ENCODE data around the gene SLC25A47. TPM values are rescaled to one million over a fixed set of nuclear protein-coding genes. Genes with fewer than 3 reads are reported as not detected.
A peak's percentile ranks its signal among the peaks of the same experiment; 100 is the strongest.

SLC25A47 gene
- polyA plus RNA-seq, 3 donors, result not detected

- Histone ChIP-seq H3K4me1 (ENCODE audit: control insufficient read depth in 1 of 2, insufficient read depth in 2 of 2, low read length in 2 of 2) (no peaks in the 10 kb centered on the region), H2AFZ (ENCODE audit: insufficient read depth, low read depth, low read length, poor library complexity, severe bottlenecking) (no peak overlapping the region), H3K36me3 (replicated peaks in 1 of 2; ENCODE audit: control insufficient read depth in 1 of 2, insufficient read depth in 2 of 2, low read length in 2 of 2) (no peaks in the 10 kb centered on the region), H3K27me3 (ENCODE audit: control insufficient read depth in 2 of 2, insufficient read depth in 2 of 2, low read length in 2 of 2) (no peaks in the 10 kb centered on the region), H3K27ac (ENCODE audit: low read depth in 1 of 2, low read length in 2 of 2) (no peak overlapping the region), H4K20me1 (ENCODE audit: insufficient read depth, low read length) (no peaks in the 10 kb centered on the region), H3K9ac (ENCODE audit: insufficient read depth, low read length, poor library complexity, severe bottlenecking) (no peak overlapping the region), H3K4me2 (replicated peaks; ENCODE audit: extremely low read depth, low read length, poor library complexity, severe bottlenecking) (no peak overlapping the region), H3K79me2 (ENCODE audit: insufficient read depth, low read length) (no peaks in the 10 kb centered on the region), H3K4me3 (replicated peaks in 1 of 3; ENCODE audit: low read depth in 2 of 3, low read length in 3 of 3) (no peak overlapping the region), H3K9me3 (replicated peaks in 1 of 2; ENCODE audit: control insufficient read depth in 1 of 2, insufficient read depth in 1 of 2, low read length in 2 of 2) (no peaks in the 10 kb centered on the region)
- WGBS (ENCODE audit: insufficient coverage), result 63% methylated on average over 6 of the region's 8 CpGs
- no peaks in the 10 kb centered on the region for H3K4me1 Mint-ChIP-seq
- peaks cover 0 to 3% (median 0%) of the 10 kb centered on the region in 7 donors for H3K9me3 Mint-ChIP-seq
- peak overlapping the region in 2 of 7 donors; percentile 2 to 64 for H3K27ac Mint-ChIP-seq
- no peak for DNase-seq
- H3K36me3 Mint-ChIP-seq, result no peaks in the 10 kb centered on the region
- intact Hi-C loops (cut with micrococcal nuclease), result no loop called here
- peaks cover 1 to 5% (median 3%) of the 10 kb centered on the region in 3 donors for H3K27me3 Mint-ChIP-seq (ENCODE audit: low read depth in 3 of 3)
- no peak overlapping the region for H3K4me3 Mint-ChIP-seq
- TF ChIP-seq CTCF (IDR thresholded peaks at IDR 0.05), result no peak
Observed at GRCh38 chr14:100323942-100324307, 786 bp downstream of the SLC25A47 start.

- Histone ChIP-seq H3K27me3 (ENCODE audit: control insufficient read depth in 2 of 2, insufficient read depth in 2 of 2, low read length in 2 of 2) (no peaks in the 10 kb centered on the region), H3K36me3 (replicated peaks in 1 of 2; ENCODE audit: control insufficient read depth in 1 of 2, insufficient read depth in 2 of 2, low read length in 2 of 2) (no peaks in the 10 kb centered on the region), H3K27ac (ENCODE audit: low read depth in 1 of 2, low read length in 2 of 2) (no peak overlapping the region), H3K9me3 (replicated peaks in 1 of 2; ENCODE audit: control insufficient read depth in 1 of 2, insufficient read depth in 1 of 2, low read length in 2 of 2) (no peaks in the 10 kb centered on the region), H3K4me2 (replicated peaks; ENCODE audit: extremely low read depth, low read length, poor library complexity, severe bottlenecking) (no peak overlapping the region), H3K4me3 (replicated peaks in 1 of 3; ENCODE audit: low read depth in 2 of 3, low read length in 3 of 3) (no peak overlapping the region), H2AFZ (ENCODE audit: insufficient read depth, low read depth, low read length, poor library complexity, severe bottlenecking) (no peak overlapping the region), H3K9ac (ENCODE audit: insufficient read depth, low read length, poor library complexity, severe bottlenecking) (no peak overlapping the region), H3K79me2 (ENCODE audit: insufficient read depth, low read length) (no peaks in the 10 kb centered on the region), H3K4me1 (ENCODE audit: control insufficient read depth in 1 of 2, insufficient read depth in 2 of 2, low read length in 2 of 2) (no peaks in the 10 kb centered on the region), H4K20me1 (ENCODE audit: insufficient read depth, low read length) (no peaks in the 10 kb centered on the region)
- intact Hi-C loops (cut with micrococcal nuclease), result no loop called here
- no peak for DNase-seq
- 70% methylated on average over 14 of the region's 17 CpGs for WGBS (ENCODE audit: insufficient coverage)
- no peaks in the 10 kb centered on the region for H3K36me3 Mint-ChIP-seq
- peaks cover 0 to 3% (median 0%) of the 10 kb centered on the region in 7 donors for H3K9me3 Mint-ChIP-seq
- peaks cover 1 to 3% (median 2%) of the 10 kb centered on the region in 3 donors for H3K27me3 Mint-ChIP-seq (ENCODE audit: low read depth in 3 of 3)
- no peak for TF ChIP-seq CTCF (IDR thresholded peaks at IDR 0.05)
- no peak overlapping the region for H3K4me3 Mint-ChIP-seq
- H3K27ac Mint-ChIP-seq, result peak overlapping the region in 1 of 7 donors; percentile 13
- H3K4me1 Mint-ChIP-seq, result no peaks in the 10 kb centered on the region
Observed at GRCh38 chr14:100325231-100325632, 2.1 kb downstream of the SLC25A47 start.
